Stimulated activated CD4-positive, alpha-beta T cell treated with anti-CD3 and anti-CD28 coated beads, Interleukin-15, amount 100 ng/mL, for 24 hours (primary cell): ENCODE measurements around the gene LMNA.

Experiments used
- DNase-seq: peaks from one replicate; pipeline ENCODE4 v3.0.0-alpha.2; 2020

The LMNA gene

GRCh38 chr1:156143765-156144489 lies 29.4 kb downstream of the LMNA start:
- DNase-seq, result no peak

GRCh38 chr1:156144742-156145141 lies 30.2 kb downstream of the LMNA start:
- DNase-seq, result no peak

GRCh38 chr1:156145650-156146019 lies 31.1 kb downstream of the LMNA start:
- DNase-seq, result no peak

- DNase-seq, result peak; percentile 57
These were observed 31.7 kb downstream of the LMNA start for GRCh38 chr1:156146020-156146768.

GRCh38 chr1:156146769-156147405 lies 32.4 kb downstream of the LMNA start:
- DNase-seq, result peak; percentile 32

- no peak for DNase-seq
These were observed 33.7 kb downstream of the LMNA start for GRCh38 chr1:156148216-156148615.

GRCh38 chr1:156149374-156150332 lies 35.1 kb downstream of the LMNA start:
- no peak for DNase-seq

GRCh38 chr1:156150333-156151011 lies 36.0 kb downstream of the LMNA start:
- DNase-seq, result peak; percentile 43

- no peak for DNase-seq
These were observed 36.7 kb downstream of the LMNA start for GRCh38 chr1:156151093-156151688.

- DNase-seq, result no peak
These were observed 38.1 kb downstream of the LMNA start for GRCh38 chr1:156152628-156153027.

- no peak for DNase-seq
These were observed 38.9 kb downstream of the LMNA start, which contains the start of gene SEMA4A for GRCh38 chr1:156153362-156153761. Gene SEMA4A, plus strand, starts transcription at chr1:156153585. Its CDS starts 994 bp downstream, at chr1:156154579.

GRCh38 chr1:156154317-156154749 lies 39.8 kb downstream of the LMNA start:
- peak; percentile 77 for DNase-seq

- no peak for DNase-seq
These were observed 41.4 kb downstream of the LMNA start for GRCh38 chr1:156155756-156156510.

- no peak for DNase-seq
These were observed 43.0 kb downstream of the LMNA start for GRCh38 chr1:156157506-156157905.

GRCh38 chr1:156157966-156158365 lies 43.5 kb downstream of the LMNA start:
- DNase-seq, result no peak

- no peak for DNase-seq
These were observed 45.7 kb downstream of the LMNA start for GRCh38 chr1:156160000-156160742.

- peak; percentile 91 for DNase-seq
These were observed 46.2 kb downstream of the LMNA start for GRCh38 chr1:156160743-156161171.

GRCh38 chr1:156162430-156163037 lies 48.0 kb downstream of the LMNA start:
- DNase-seq, result no peak

- DNase-seq, result no peak
These were observed 49.2 kb downstream of the LMNA start for GRCh38 chr1:156163712-156164111.
